GM19043 (cell line): ENCODE data around the gene C11orf21.

Experiments
- ATAC-seq: cut with Tn5 transposase; IDR thresholded peaks from one replicate; pipeline ENCODE4 v1.9.1; 2021; ENCODE audit warnings: low read depth; ENCODE audit not compliant: unreplicated experiment

Gene C11orf21

DNA sequence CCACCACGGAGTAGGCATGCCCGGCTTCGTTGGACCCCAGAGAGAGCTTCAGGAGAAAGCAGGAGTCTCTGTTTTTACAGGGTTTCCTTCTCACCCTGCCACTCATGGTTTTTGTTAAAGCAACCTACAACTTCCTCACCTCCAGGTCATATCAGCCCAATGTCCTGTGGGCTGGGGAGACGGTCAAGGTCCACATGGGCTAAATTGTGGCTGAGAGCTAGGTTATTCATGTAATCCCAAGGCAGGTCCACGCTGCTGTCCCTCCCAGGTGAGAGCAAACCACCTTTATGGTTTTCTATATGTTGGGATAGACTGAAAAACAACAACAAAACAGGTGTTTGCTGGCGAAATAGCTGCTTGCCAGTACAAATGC, 19.6 kb upstream of the C11orf21 start:
- no peak for ATAC-seq

DNA sequence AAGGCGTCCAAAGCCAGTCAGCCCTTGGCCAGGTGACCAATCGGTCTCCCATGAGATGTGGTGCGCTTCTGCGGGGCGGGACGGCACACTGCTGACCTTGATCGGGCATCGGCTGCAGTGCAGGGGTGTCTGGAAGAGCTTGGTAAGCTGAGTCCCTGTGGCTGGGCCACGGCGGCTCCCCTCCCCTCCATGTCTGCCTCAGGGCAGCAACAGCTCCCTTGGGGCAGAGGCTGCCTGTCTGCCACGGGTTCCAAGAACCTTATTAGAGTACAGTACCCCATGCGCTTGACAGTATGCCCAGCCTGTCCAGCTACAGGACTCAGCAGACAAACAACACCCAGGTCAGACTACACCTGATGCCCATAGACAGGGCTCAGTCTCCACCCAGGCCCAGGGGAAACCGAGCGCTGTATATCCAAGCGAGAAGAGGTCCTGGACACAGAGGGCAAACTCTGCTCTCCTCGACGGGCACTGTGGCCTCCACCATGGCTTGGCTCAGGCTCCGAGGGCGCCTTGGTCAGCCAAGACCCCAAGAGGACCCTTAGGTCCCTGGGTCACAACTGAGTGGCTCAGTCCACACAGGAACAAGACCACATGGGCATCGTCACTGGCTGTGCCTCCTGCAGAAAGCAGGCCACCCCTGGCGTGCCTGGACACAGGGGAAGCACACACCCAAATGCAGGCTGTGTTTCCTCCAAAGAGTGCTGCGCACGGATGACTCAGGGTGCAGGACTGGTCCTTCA, 19.0 kb upstream of the C11orf21 start:
- no peak for ATAC-seq

DNA sequence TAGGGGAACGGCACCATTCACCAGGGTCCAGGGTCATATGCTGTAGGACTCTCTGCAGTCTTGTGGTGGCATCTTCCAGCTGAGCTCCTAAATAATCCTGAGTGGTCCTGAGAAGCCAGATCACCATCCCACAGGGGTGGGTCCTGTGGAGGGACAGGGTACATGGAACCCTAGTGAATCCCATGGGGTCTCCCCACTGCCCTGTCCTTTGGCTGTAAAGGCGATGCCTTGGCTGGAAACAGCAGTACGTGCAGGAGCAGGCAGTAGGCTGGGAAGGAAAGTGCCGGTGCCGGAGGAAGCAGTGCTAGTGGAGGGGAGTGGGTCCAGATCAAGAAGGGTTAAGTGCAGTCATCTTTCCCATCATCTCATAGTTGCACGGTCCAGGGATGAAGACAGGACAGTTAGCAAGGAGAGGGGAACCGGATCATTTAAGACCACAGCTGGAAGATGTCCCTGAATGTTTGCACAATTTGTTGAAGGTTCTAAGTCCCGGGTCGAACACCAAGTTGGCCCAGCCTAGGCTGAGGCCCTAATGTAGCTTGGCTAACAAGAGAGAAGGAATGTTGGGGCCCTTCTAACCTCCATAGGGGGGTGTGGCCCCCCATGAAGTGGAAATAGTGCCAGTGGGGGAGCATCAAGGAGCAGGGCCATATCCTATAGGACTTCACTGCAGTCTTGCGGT, 18.2 kb upstream of the C11orf21 start:
- no peak for ATAC-seq

DNA sequence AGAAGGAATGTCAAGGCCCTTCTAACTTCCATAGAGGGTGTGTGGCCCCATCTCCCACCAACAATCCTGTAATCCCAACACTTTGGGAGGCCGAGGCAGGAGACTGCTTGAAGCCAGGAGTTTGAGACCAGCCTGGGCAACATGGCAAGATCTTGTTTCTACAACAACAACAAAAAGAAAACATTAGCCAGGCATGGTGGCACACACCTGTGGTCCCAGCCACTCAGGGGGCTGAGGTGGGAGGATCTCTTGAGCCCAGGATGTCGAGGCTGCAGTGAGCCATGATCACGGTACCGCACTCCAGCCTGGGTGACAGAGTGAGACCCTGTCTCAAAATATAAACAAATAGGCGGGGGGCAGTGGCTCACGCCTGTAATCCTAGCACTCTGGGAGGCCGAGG, 17.0 kb upstream of the C11orf21 start:
- no peak for ATAC-seq

DNA sequence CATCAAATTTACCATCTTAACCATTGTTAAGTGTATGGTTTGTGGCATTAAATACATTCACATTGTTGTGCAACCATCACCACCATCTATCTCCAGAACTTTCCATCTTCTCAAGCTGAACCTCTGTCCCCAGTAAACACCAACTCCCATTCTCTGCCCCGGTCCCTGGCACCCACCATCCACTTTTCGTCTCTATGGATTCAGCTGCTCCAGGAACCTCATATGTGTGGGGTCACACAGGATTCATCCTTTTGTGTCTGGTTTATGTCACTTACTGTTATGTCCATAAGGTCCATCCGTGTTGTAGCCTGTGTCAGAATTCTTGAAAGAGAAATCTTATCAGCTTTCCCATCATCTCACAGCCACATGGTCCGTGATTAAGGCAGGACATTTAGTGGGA, 16.4 kb upstream of the C11orf21 start:
- no peak for ATAC-seq

DNA sequence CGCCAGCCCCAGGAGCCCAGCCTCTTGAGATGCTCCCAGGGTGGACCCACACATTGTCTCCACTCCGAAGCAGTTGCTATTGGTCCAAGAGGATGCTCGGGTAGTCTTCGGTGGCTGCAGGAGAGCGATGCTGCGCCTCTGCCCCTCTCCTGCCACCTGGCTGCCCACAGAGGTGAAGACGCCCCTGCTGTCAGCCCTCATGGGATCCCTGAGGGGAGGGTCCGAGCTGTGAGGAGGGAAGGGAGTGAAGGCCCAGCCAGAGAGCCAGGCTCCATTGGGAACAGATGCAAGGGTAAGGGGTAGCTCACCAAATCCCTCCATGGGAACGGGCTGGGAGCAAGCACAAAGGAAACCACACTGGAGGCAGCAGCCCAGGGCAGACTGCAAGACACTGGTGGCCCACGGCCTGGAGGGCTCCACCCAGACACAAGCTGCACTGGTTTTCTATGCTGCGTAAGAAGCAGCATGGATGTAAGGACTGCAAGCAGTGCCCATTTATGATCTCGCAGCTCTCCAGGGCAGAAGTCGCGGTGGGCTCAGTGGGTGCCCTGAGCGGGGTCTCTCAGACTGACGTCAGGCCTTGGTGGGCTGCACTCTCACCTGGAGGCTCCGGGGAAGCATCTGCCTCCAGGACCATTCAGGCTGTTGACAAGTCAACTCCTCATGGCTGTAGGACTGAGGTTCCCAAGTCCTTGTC, 15.8 kb upstream of the C11orf21 start:
- ATAC-seq, result no peak

DNA sequence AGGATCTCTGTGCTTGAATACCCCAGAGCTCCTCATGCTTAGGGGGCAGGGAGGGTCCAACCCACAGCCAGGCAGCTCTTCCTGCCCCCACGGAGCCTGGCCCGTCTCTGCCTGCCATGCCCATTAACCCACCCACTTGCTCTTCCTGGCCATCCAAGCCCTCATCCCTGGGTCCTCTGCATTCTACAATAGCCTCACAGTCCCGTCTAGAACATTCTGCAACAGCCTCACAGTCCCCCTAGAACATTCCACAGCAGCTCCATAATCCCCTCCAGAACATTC, 15.2 kb upstream of the C11orf21 start:
- ATAC-seq, result no peak

DNA sequence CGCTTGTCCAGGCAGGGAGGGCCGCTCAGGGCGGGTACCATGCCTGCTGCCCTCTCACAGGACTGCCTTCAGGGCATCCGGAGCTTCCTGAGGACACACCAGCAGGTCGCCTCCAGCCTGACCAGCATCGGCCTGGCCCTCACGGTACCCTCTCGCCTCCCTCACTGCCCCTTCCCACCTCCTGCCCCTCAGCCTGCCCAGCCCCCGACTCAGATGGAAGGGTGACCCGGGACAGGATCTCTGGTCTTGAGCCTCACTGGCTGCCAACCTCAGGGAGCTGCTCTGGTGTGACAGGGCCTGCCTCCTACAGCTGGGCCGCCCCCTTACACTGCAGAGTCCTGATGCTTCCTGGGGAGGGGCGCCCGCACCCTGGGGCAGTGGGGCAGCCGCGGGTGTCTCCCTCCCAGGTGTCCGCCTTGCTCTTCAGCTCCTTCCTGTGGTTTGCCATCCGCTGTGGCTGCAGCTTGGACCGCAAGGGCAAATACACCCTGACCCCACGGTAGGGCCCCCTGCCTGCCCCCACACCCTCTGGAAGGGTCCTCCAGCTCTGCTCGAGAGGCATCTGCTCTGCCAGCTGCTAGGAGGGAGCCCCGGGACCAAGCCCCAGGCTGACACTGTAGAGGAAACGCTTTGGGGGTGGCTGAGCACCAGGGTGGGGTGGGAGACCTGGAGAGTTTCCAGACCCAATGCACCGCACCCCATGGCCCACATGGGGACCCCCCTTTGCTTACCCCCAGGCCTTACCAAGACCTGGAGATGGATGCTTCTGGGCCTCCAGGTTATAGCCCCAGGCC, 14.6 kb upstream of the C11orf21 start:
- no peak for ATAC-seq

DNA sequence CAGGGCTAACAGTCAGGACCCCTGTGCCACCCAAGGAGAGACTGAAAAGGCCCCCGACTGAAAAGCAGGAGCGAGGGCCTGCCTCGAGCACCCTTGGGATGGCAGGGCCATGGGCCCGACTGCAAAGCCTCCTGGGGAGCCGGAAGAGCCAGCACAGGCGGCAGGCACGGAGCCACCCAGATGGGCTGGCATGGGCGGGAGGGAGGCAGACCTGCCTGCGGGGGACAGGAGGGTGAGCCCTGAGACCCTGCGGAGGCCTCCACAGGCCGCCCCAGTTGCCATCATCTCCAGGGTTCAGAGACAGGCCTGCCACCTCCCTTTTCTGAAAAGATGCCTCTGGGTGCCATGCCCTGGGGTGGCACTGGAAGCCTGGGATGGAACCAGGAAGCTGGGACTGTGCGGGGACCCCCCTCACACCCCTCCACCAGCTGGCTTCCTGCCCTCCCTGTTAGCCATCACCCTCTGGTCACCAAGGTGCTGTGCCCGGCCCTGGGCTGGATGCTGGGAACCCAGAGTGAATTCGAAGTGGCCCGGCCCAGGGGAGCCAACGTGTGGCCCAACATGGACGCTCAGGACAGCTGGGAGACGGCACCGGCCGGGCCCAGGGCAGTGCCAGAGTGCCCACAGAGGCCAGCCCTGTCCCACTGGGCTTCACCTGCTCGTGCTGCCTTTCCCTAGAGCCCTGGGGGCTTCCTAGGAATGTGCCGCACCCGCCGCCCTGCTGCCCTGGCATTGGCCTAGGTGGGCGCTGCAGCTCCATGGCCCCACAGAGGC, 13.9 kb upstream of the C11orf21 start:
- no peak for ATAC-seq

DNA sequence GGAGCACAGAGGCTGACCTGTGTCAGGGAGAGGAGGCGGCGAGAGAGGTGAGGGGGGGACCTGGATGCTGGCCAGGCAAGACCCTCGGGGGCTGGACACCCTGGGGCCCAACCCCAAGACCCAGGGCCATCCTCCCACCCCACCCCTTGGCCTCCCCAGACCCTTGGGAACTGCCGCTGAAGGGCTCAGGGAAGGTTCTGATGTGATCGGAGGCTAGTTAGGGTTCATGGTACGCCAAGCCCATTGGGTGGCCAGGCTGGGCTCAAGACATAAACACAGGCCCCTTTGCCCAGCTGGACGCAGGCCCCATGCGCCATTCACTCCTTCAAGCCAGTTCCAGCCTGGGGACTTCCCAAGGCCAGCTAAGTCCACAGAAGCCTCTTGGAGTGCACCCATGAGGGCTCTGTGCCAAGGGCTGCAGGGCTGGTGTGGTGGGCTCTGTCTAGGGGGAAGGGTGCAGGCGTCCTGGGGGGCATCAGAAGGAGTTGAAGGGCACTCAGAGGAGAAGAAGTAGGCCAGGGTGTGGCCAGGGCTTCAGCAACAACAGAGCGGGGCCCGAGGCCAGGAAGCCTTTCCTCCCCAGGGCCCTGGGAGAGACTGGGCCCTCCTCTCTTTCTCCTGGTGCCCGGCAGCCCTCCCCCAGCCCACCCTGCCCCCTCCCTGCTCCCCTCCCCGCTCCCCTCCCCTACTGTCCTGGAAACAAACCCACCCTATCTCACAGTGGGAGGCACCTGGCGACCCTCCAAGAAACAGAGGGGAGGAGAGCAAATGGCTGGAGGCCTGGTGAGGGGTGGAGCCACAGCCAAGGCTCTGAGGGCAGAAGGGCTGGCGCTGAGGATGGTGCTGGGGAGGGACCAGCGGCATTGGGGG, 13.0 kb upstream of the C11orf21 start:
- ATAC-seq, result no peak

DNA sequence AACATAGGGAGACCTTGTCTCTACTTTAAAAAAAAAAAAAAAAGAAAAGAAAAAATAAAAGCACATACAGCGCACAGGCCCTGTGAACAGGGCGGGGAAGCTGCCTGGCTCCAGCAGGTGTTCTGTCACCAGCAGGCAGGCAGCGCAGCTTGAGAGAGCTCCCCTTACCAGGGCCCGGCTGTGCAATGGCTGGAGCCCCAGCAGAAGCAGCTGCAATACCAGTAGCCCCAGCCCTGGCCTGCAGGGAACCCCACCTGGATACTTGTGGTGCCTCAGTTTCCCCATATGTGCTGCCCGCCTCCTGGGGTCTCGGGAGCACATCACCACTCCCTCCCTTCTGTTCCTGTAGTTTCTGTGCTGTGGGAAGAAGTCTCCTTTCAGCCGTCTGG, 12.4 kb upstream of the C11orf21 start:
- ATAC-seq, result no peak

DNA sequence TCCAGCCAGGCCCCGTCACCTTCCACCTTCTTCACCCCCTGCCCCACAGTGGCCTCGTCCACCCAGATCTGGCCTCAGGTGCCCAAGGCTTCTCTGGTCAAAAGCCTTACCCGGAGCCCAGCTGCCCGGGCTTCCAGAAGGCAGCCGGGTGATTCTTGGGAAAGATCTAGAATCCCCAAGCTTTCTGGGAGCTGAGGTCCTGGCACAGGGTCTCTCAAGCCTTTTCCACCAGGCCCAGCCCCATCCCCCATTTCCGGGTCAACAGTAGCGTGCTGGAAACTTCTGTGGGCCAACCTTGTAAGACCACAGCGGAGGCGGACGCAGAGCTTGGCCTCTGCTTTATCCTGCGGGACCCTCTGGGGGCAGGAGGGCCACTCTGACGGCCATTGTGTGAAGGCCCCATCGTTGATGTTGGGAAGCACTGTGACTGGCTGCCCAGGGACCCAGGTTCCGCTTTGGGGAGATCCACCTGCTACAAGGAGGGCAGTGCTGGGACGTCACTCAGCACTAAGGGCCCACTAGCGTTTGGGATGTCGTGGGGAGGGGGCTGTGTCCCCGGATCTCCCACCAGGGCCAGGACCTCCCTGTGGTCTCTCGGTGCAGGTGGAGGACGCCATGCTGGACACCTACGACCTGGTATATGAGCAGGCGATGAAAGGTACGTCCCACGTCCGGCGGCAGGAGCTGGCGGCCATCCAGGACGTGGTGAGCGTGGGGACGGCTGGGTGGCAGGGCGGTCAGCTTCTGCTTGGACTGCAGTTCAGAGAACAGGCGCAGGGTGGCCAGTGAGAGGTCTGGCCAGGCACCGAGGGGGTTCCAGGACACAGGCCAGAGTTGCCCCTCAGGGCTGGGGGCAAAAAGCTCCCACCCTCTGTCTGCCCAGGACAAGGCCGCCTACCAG, 11.6 kb upstream of the C11orf21 start:
- no peak for ATAC-seq

DNA sequence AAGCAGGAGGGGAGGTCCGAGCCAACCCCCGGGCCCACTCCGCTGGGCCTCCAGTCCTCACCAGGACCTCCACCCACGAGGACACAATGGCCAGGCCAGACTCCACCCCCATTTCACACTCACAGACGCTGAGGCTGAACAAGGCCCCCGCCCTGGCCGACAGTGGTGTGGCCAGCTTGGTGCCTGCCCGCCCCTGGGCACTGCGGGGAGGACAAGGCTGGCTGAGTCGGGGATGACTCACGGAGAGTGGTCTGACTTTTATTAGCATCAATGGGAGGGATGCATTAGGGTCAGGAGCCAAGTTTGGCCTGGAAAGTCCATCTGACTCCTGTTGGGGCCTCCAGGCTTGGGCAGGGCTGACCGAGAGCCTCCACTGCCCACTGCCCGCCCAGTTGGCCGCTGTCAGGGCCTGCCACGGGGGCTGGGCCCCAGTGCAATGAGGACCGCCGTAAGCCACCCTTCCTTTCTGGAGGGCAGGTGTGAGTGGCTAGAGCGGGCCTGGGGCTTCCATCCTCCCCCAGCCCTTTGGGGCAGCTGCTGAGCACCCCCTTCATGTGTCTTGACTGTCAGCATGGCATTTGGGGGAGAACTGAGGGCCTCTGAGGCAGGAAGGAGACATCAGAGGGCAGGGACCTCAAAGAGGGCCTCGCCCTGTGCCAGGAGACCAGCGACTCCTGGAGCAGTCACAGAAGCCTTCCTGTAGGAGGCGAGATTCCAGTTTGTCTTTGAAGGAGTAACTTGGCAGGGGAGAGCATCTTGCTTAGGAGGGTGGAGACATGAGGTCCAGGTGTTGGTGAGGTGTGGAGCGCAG, 10.7 kb upstream of the C11orf21 start:
- no peak for ATAC-seq

DNA sequence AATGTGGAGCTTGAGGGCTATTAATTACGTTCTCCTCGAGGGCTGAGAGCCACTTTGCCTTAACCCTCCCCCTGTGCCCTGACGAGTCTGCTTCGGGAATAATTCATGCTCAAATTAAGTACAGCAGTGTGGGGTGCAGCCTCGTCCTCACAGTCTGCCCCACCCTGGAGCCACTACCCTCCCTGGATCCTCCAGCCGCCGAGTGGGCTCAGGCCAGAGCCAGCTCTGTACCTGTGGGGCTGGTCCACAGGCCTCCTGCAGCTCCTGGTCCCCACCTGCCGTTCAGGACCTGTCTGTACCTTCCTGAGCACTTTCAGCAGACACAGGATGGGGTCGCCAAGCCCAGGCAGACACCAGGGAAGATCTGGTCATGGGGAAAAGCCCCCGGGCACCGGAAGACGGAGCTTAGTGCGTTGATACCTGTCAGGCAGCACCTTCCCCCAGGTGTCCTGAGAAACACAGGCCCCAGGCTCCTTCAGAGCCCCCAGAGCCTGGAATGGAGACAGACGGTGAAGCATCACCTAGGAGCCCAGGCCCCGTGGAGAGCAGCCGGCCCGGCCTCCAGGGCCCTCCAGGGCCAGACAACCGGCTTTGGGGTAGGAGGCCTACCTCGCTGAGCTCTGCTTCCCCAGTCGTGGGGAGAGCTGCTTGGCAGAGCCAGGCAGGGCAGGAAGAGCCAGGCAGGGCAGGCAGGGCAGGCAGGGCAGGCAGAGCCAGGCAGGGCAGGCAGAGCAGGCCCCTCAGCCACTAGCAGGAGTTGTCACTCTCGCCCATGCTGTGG, 9.8 kb upstream of the C11orf21 start:
- no peak for ATAC-seq

DNA sequence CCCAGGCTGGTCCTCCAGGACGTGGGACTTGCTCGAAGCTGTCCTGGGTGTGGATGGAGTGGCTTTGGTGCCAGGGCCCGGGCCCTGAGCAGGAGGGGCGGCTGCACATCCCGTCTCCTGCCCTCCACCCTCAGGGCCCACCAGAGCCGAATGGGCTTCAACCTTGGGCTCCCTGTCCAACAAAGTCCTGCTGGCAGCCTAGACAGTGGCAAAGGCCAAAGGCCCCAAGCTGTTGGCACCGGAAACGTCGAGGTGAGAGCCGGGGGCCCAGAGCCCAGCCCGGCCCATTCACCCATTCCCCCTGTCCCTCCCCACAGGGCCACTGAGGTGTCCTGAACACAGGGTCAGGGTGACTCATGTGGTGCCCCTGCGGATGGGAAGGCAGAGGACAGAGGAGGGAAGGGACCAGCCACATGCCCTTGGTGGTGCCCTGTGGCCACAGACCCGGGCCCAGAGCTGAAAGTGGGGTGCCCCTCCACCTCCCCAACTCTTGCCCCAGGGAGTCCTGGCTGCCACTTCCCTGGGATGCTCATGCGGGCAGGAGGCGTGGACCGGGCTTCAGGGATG, 9.2 kb upstream of the C11orf21 start:
- no peak for ATAC-seq

DNA sequence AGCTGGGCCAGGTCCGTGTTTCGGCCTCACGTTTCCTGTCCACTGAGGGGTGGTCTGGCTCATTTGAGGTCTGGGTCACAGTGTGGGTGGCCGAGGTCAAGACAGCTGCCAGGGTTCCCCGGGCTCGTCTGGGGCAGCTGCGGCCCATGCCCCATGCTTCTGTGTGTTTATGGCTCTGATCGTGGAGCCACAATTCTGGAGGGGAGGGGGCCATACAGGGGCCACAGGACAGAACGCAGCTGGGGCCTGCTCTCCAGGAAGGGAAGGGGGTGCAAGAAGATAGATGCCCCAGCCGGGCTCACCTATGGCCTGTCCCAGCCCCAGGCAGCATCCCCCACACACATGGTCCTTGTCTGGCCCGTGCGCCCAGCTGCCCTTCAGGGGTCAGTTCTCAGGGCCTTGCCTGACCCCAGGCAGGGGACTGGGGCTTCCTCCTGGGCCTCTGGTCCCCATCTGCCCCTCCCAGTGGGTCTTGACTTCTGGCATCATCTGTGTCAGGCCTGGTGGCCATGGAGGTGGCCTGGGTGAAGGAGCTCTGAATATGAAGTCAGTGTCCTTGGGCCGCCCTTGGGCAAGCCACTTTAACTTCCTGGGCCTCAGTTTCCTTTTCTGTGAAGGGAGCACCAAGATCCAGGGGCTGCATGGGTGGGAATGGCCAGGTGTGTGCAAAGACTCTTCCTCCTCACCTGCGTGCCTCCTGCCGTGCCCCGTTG, 8.5 kb upstream of the C11orf21 start:
- ATAC-seq, result no peak
